Peyer's patch (tissue), 4 donors: ENCODE results near the gene FAM136A. TPM values are rescaled to one million over a fixed set of nuclear protein-coding genes. Genes with fewer than 3 reads are reported as not detected.

Experiments used
- DNase-seq, 3 donors: peaks; one replicate each; pipeline ENCODE4 v3.0.0-alpha.2; 2017 to 2019
- H3K27ac ChIP-seq, 4 donors: fragments of 200-600 bp; sonication (generic); one replicate each; pipeline ENCODE4 v1.5.1; 2016 to 2019
- H3K27me3 ChIP-seq, 2 donors: fragments of 200-600 bp; sonication (generic); one replicate each; pipeline ENCODE4 v1.5.1; 2019
- H3K36me3 ChIP-seq, 3 donors: fragments of 200-600 bp; sonication (generic); one replicate each; pipeline ENCODE4 v1.5.1; 2016 to 2019
- H3K4me1 ChIP-seq, 4 donors: fragments of 200-600 bp; sonication (generic); one replicate each; pipeline ENCODE4 v1.5.1; 2016 to 2019
- H3K4me3 ChIP-seq, 4 donors: fragments of 200-600 bp; sonication (generic); 1 replicate in 3 of 4; 2 replicates in 1 of 4; pipeline ENCODE4 v1.5.1; 2016 to 2019; ENCODE audit warnings: mild to moderate bottlenecking in 1 of 4
- H3K9me3 ChIP-seq, 4 donors: fragments of 200-600 bp; sonication (generic); one replicate each; pipeline ENCODE4 v1.5.1; 2016 to 2019; ENCODE audit warnings: mild to moderate bottlenecking in 1 of 4
- POLR2A ChIP-seq, 2 donors: fragments of 450-650 bp; IDR thresholded peaks; one replicate each; pipeline ENCODE4 v1.5.1; 2017; ENCODE audit warnings: antibody characterized with exemption in 2 of 2, mild to moderate bottlenecking in 2 of 2, moderate library complexity in 2 of 2
- total RNA-seq, 4 donors: library from RNA; depleted of rRNA; stranded (reverse); fragments of >200 nt; gene quantifications; one replicate each; pipeline ENCODE4 v1.1.0, GENCODE V29; 2016
- TF ChIP-seq, protein P1 (sequence below), 6 experiments: fragments of 450-650 bp in 4 of 6; fragments of 200-600 bp in 2 of 6; sonication (generic) in 1 of 6; IDR thresholded peaks; one replicate each; pipeline ENCODE4 v1.5.1; 2017 to 2019; ENCODE audit warnings: antibody characterized with exemption in 6 of 6, mild to moderate bottlenecking in 3 of 6, moderate library complexity in 1 of 6

FAM136A gene
- 10 to 100 TPM; 34.5 to 39.9 (median 38.9) TPM for total RNA-seq

DNA sequence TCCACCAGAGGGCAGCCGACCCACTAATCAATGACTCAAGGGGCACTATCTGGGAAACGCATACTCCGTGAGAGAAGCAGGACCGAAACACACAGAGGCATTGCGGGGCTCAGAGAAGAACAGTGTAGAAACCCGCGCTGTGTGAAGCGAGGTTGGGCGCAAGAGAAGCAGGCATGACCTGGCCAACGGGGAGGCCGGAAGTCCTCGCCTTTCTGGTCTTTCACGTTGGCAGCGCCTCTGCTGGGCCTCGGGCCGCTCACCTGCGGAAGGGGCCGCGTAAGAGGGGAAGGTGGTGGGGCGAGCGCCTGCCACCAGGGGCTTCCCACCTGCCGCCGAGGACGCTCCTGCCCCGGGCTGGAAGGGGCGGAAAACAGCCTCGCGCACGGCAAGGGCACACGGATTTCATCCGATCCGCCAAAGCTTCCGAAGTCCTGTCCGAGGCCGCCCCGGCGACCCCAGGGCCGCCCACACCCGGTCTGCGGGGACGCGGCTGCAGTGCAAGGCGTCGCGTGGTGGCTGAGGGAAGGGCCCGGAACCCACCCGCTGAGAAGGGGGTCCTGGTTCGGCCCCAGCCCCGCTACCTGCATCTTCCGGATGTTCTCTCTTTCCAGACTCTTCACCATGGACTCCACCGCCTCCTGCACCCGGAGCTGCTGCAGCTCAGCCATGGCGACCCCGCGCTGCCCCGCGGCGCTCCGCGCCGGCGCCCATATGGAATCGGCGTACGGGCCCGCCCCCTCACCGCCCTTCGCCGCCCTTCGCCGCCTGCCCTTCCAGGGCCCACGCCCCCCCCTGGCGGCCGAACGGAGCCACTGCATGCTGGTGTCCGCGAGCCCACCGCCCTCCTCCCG lies at the start of gene FAM136A:
TSS of gene FAM136A (minus strand) at position 724 of the 851 bp plus-strand sequence. CDS start at position 668, 56 bp downstream.
- no peaks in the 10 kb centered on the region for H3K9me3 ChIP-seq
- DNase-seq = peak; percentile 84 to 93 (median 90)
- TF ChIP-seq, protein P1, sequence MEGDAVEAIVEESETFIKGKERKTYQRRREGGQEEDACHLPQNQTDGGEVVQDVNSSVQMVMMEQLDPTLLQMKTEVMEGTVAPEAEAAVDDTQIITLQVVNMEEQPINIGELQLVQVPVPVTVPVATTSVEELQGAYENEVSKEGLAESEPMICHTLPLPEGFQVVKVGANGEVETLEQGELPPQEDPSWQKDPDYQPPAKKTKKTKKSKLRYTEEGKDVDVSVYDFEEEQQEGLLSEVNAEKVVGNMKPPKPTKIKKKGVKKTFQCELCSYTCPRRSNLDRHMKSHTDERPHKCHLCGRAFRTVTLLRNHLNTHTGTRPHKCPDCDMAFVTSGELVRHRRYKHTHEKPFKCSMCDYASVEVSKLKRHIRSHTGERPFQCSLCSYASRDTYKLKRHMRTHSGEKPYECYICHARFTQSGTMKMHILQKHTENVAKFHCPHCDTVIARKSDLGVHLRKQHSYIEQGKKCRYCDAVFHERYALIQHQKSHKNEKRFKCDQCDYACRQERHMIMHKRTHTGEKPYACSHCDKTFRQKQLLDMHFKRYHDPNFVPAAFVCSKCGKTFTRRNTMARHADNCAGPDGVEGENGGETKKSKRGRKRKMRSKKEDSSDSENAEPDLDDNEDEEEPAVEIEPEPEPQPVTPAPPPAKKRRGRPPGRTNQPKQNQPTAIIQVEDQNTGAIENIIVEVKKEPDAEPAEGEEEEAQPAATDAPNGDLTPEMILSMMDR (IDR thresholded peaks at IDR 0.05) = peak; percentile 95 to 99 (median 96)
- TF ChIP-seq POLR2A (IDR thresholded peaks at IDR 0.05) = peak; percentile 14 to 55
- peak within 1 kb of the TSS; percentile 70 to 95 (median 82) for H3K4me3 ChIP-seq
- H3K36me3 ChIP-seq = peaks cover 0 to 26% (median 0%) of the 10 kb centered on the region in 3 donors
- peak within 1 kb of the TSS; percentile 78 to 94 (median 90) for H3K27ac ChIP-seq
- H3K4me1 ChIP-seq = peaks cover 0 to 7% (median 3%) of the 10 kb centered on the region in 4 donors
- H3K27me3 ChIP-seq = no peaks in the 10 kb centered on the region

DNA sequence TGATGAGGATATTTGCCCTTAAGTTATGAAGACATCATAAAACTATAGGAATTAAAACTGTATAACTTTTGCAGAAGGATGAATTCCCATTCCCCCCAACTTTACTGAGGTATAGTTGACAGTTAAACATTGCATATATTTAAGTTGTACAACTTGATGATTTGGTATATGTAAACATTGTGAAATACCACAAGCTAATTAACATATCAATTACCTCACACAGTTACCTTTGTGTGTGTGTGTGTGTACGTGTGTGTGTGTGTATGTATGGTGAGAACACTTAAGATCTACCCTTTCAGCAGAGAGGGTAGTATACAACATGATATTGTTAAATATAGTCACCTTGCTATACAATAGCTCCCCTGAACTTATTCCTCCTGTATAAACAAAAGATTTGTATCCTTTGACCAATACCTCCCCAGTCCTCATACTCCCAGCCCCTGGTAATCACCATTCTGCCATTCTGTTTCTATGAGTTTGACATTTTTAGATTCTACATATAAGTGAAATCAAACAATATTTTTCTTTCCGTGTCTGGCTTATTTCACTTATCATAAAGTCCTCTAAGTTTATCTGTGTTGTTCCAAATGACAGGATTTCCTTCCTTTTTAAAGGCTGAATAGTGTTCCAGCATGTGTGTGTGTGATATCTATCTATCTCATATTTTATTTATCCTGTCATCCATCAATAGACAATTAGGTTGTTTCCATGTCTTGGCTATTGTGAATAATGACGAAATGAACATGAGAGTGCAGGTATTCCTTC lies 48.2 kb upstream of the FAM136A start:
- H3K4me3 ChIP-seq = no peak overlapping the region
- no peaks in the 10 kb centered on the region for H3K36me3 ChIP-seq
- no peaks in the 10 kb centered on the region for H3K27me3 ChIP-seq
- H3K9me3 ChIP-seq = no peaks in the 10 kb centered on the region
- no peak for DNase-seq
- H3K4me1 ChIP-seq = no peaks in the 10 kb centered on the region
- no peak overlapping the region for H3K27ac ChIP-seq
- no peak for TF ChIP-seq POLR2A (IDR thresholded peaks at IDR 0.05)
- TF ChIP-seq, protein P1 (IDR thresholded peaks at IDR 0.05) = no peak

- Histone ChIP-seq H3K27ac (no peak overlapping the region), H3K9me3 (no peaks in the 10 kb centered on the region), H3K4me3 (no peak overlapping the region), H3K36me3 (no peaks in the 10 kb centered on the region), H3K27me3 (no peaks in the 10 kb centered on the region), H3K4me1 (no peaks in the 10 kb centered on the region)
- TF ChIP-seq, protein P1 (IDR thresholded peaks at IDR 0.05) = no peak
- no peak for TF ChIP-seq POLR2A (IDR thresholded peaks at IDR 0.05)
- DNase-seq = no peak
Measured at GRCh38 chr2:70347831-70348230, 46.0 kb upstream of the FAM136A start.

DNA sequence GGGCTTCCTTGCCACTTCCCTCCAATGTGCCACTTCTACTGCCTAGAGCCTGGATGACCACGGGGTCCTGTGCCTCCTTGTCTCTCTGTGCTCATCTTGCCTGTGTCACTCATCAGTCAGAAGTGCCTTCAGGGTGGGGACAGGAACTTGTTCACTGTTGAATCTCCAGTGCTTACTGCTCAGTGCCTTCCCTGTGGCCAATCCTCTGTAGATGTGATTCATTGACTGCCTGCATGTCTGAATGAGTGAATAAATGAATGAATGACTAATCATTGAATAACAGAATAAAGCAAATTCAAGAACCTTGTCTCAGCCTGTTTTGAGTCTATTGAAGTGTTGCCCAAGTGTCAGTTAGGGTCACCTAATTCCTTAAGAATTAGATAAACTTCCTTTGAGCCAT lies 42.3 kb upstream of the FAM136A start:
- no peak for TF ChIP-seq POLR2A (IDR thresholded peaks at IDR 0.05)
- TF ChIP-seq, protein P1 (IDR thresholded peaks at IDR 0.05) = no peak
- H3K27ac ChIP-seq = no peak overlapping the region
- no peak overlapping the region for H3K4me3 ChIP-seq
- no peaks in the 10 kb centered on the region for H3K9me3 ChIP-seq
- no peaks in the 10 kb centered on the region for H3K27me3 ChIP-seq
- H3K4me1 ChIP-seq = no peaks in the 10 kb centered on the region
- DNase-seq = no peak
- H3K36me3 ChIP-seq = no peaks in the 10 kb centered on the region

DNA sequence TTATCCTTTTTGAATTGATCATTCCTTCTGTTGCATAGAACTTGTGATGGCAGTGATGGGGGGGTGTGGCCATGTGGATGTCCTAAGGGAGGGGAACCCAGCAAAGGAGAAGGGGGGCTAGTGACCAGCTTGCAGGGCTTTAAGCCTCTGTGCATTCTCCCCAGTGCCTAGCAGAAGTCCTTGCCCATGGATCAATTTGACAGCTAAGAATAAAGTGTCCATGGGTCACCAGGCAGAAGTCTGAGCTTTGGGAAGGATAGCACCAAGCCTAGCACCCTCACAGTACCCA lies 39.6 kb upstream of the FAM136A start:
- TF ChIP-seq, protein P1 (IDR thresholded peaks at IDR 0.05) = no peak
- no peak for TF ChIP-seq POLR2A (IDR thresholded peaks at IDR 0.05)
- no peaks in the 10 kb centered on the region for H3K4me1 ChIP-seq

More for the DNA sequence above, 39.6 kb upstream of the FAM136A start:
- H3K4me3 ChIP-seq = no peak overlapping the region
- no peak for DNase-seq
- no peak overlapping the region for H3K27ac ChIP-seq
- no peaks in the 10 kb centered on the region for H3K9me3 ChIP-seq
- no peaks in the 10 kb centered on the region for H3K36me3 ChIP-seq
- no peaks in the 10 kb centered on the region for H3K27me3 ChIP-seq
